Measurements from ENCODE around the gene MYCN. TPM values are rescaled to one million over a fixed set of nuclear protein-coding genes. Genes with fewer than 3 reads are reported as not detected.
A peak's percentile ranks its signal among the peaks of the same experiment; 100 is the strongest.
"Not testable (repeated sequence)": the region's sequence is repeated elsewhere in the genome, so short reads cannot be mapped to it uniquely, and the experiment has no call there.

The MYCN gene
- 70.5 TPM for total RNA-seq

GRCh38 chr2:15939854-15940660 lies at the start of gene MYCN:
MYCN (plus strand) TSS chr2:15940550; CDS start chr2:15942065, 1,515 bp downstream.
- DNase-seq (ENCODE audit: low spot score in 2 of 2) (peak; percentile 54 to 74), FAIRE-seq (no peak)

GRCh38 chr2:15890936-15891905 lies 49.1 kb upstream of the MYCN start:
- DNase-seq (ENCODE audit: low spot score in 2 of 2): no peak
- no peak for FAIRE-seq

- no peak for FAIRE-seq
Measured at GRCh38 chr2:15892151-15892880, 48.0 kb upstream of the MYCN start.

DNA sequence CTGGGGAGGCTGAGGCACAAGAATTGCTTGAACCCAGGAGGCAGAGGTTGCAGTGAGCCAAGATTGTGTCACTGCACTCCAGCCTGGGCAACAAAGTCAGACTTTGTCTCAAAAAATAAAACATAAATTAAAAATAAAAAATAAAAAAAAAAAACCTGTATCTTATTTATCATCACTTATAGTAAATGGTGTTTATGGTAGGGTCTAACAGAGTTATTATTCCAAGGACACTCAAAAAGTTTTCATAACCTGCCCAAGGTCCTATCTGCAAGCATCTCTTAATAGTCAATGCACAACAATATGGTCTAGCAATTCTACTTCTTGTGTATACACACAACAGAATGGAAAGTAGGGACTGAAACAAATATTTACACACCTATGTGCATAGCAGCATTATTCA lies 47.3 kb upstream of the MYCN start:
- no peak for FAIRE-seq
- DNase-seq (ENCODE audit: low spot score in 2 of 2): no peak

More at GRCh38 chr2:15892151-15892880, 48.0 kb upstream of the MYCN start:
- DNase-seq (ENCODE audit: low spot score in 2 of 2): no peak

DNA sequence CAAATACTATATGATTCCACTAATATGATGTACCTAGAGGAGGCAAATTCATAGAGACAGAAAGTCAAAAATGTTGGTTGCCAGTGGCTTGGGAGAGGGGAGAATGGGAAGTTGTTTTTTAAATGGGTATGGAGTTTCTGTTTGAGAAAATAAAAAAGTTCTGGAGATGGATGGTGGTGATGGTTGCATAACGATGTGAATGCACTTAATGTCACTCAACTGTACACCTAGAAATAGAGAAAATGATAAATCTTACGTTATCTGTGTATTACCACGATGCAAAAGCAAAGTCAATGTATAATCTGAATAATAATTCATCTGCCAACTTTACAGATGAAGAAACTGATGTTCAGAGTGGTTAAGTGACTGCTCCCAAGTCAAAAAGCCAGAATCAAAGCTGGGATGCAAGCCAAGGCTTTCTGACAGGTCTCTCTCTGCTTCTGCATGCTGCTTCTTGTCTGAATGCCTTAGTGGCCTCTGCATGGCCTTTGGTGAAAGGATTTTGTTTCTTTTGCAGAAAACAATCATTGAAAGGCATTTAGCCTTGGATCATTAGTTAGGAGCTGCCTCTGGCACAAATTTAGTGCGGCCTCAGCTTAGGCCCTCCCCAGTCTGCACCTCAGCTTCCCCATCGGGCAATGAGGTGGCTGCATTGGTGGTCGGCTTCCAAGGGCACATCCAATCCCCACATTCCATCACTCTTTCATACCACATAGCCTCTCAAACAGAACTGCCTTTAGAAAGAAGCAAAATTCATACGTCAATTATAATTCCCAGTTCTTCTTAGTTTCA lies 46.5 kb upstream of the MYCN start:
- DNase-seq (ENCODE audit: low spot score in 2 of 2): no peak
- FAIRE-seq: no peak

- FAIRE-seq: no peak
- DNase-seq (ENCODE audit: low spot score in 2 of 2): no peak
Measured at GRCh38 chr2:15894481-15895144, 45.7 kb upstream of the MYCN start.

- FAIRE-seq: no peak
- DNase-seq (ENCODE audit: low spot score in 2 of 2): no peak
Measured at GRCh38 chr2:15895615-15896469, 44.5 kb upstream of the MYCN start.

GRCh38 chr2:15896859-15897258 lies 43.5 kb upstream of the MYCN start:
- FAIRE-seq (no peak), DNase-seq (ENCODE audit: low spot score in 2 of 2) (no peak)

DNA sequence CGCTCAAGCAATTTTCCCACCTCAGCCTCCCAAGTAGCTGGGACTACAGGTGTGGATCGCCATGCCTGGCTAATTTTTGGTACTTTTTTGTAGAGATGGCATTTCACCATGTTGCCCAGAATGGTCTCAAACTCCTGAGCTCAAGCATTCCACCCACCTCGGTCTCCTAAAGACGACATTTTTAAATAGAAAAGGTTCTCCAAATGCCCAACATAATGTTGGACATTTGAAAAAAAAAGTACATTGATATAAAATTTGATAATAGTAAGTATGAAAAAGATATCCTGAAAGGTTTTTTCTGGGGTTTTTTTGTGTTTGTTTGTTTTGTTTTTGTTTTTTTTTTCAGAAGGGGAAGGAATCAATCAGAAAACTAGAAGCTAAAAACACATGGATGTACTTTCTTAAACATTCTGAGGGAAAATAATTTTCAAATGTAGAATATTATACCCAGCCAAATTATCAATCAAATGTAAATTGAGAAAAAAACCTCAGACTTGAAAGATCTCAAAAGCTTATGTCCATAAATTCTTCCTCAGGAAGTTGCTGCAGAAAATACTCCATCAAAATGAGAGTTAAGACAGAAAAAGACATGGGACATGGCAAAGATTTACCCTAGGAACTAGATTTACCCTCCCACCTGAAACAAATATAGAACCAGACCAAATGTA lies 42.8 kb upstream of the MYCN start:
- FAIRE-seq (no peak), DNase-seq (ENCODE audit: low spot score in 2 of 2) (no peak)

DNA sequence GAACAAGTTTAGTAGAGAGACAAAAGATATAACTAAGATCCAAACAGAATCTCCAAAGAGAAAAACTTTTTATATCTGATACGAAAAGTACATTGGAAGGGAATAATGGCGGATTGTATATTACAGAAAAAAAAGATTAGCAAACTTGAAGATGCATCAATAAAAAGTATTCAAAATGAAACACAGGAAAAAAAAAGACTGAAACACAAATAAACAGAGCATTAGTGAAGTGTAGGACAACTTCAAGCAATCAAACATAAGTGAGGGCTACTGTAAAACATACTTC lies 41.1 kb upstream of the MYCN start:
- FAIRE-seq (no peak), DNase-seq (ENCODE audit: low spot score in 2 of 2) (no peak)

DNA sequence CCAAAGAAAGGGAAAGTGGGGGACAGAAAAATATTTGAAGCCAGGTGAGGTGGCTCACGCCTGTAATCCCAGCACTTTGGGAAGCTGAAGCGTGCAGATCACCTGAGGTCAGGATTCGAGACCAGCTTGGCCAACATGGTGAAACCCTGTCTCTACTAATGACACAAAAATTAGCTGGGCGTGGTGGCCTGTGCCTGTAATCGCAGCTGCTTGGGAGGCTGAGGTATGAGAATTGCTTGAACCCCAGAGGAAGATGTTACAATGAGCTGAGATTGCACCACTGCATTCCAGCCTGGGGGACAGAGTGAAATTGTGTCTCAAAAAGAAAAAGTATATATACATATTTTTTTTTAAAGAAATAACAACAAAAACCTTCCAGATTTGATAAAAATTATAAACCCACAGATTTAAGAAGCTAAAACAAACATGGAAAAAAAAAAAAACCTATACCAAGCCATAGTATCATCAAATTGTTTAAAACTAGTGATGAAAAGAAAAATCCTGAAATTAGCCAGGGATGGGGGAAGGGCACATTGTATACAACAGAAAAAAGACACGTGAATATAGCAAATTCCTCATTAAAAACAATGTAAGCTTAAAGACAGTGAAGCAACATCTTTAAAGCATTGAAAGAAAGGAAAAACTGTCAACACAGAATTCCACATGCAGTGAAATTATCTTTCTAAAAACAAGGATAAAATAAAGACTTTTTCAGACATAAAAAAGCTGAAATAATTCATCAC lies 40.4 kb upstream of the MYCN start:
- DNase-seq (ENCODE audit: low spot score in 2 of 2): no peak
- no peak for FAIRE-seq

- DNase-seq (ENCODE audit: low spot score in 2 of 2) (no peak), FAIRE-seq (no peak)
Measured at GRCh38 chr2:15901095-15901807, 39.1 kb upstream of the MYCN start.

DNA sequence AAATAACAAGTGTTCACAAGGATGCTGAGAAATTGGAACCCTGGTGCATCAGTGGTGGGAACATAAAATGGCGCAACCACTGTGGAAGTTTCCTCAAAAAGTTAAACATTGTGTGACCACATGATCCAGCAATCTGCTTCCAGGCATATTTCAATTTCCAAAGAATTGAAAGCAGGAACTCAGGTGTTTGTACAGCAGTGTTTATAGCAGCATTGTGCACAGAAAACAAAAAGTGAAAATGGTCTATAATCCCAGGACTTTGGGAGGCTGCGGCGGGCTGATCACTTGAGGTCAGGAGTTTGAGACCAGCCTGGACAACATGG lies 38.6 kb upstream of the MYCN start:
- FAIRE-seq (no peak), DNase-seq (ENCODE audit: low spot score in 2 of 2) (no peak)

DNA sequence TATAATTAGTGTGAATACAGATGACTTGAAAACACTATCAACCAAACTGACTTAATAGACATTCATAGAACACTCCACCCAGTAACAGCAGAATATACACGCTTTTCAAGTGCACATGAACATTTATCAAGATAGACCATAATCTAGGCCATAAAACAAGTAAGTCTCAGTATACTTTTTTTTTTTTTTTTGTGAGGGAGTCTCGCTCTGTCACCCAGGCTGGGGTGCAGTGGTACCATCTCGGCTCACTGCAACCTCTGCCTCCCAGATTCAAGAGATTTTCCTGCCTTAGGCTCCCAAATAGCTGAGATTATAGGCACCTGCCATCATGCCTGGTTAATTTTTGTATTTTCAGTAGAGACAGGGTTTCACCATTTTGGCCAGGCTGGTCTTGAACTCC lies 36.4 kb upstream of the MYCN start:
- not testable (repeated sequence) for FAIRE-seq; DNase-seq (ENCODE audit: low spot score in 2 of 2)

DNA sequence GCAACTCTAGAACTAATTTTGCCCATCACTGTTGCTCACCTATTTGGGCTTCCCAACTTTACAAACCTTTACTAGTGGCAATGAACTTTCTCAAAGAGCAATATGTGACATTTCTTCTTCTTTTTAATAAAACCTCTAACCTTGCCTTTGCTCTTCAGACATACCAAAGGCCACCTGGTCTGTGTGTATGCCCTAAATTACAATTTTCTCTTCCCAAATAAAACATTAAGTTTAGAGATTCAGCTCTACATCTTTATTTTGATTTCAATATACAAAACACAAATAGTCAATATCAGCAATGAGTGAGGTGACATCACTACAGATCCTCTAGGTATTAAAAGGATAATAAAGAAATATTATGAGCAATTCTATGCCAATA lies 35.1 kb upstream of the MYCN start:
- no peak for FAIRE-seq
- DNase-seq (ENCODE audit: low spot score in 2 of 2): no peak

DNA sequence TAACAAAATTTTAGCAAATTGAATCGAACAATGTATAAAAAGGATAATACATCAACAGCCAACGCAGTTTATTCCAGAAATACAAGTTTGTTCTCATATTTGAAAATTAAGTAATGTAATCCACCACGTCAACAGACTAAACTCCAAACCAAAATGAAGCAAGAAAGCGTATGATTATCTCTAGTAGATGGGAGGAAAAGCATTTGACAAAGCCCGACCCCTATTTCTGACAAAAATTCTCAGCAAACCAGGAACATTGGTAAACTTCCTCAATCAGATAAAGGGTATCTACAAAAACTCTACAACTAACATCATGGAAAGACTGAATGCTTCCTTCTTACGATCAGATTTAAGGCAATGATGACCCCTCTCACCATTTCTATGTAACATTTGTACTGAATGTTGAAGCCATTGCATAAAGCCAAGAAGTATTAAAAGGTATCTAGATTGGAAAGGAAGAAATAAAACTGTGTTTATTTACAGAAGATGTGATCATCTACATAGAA lies 34.3 kb upstream of the MYCN start:
- no peak for DNase-seq (ENCODE audit: low spot score in 2 of 2)
- no peak for FAIRE-seq

DNA sequence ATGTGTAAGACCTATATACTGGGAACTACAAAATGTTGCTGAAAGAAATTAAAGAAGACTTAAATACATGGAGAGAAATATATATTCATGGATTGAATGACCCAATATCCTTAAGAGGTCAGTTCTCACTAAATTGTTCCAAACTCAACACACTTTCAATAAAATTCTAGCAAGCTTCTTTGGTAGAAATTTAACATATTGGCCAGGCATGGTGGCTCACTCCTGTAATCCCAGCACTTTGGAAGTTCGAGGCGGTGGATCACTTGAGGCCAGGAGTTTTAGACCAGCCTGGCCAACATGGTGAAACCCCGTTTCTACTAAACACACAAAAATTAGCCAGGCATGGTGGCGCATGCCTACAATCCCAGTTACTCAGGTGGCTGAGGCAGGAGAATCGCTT lies 33.6 kb upstream of the MYCN start:
- DNase-seq (ENCODE audit: low spot score in 2 of 2): no peak
- FAIRE-seq: no peak
